ENCODE measurements around the gene ACVR1. TPM values are rescaled to one million over a fixed set of nuclear protein-coding genes. Genes with fewer than 3 reads are reported as not detected.
A peak's percentile ranks its signal among the peaks of the same experiment; 100 is the strongest.

ACVR1 gene
- total RNA-seq, 4 donors from 2014 or later, result 17.9 to 41.4 (median 29.9) TPM

DNA sequence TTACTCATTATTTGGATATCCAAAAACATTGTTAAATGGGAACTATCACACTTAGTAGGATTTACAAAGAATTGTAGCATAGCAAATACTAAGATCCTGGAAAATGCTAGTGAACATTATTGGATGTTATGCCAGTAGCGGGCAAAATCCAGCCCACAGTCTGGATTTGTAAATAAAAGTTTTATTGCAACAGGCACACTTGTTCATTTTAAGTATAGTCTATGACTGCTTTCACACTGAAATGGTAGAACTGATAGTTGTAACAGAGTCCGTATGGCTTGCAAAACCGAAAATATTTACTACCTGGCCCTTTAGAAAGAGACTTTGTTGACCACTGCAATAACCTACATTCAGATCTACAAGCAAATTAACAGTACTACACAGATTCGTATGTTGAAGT, 53.6 kb downstream of the ACVR1 start:
- Histone ChIP-seq H3K4me3 (no peak overlapping the region), H3K9me3 (no peaks in the 10 kb centered on the region), H3K36me3 (peaks cover 0 to 11% of the 10 kb centered on the region in 2 donors), H3K27me3 (no peaks in the 10 kb centered on the region), H3K4me1 (peaks cover 0 to 17% (median 9%) of the 10 kb centered on the region in 3 donors), H3K27ac (no peak overlapping the region)
- WGBS, 2 donors (ENCODE audit: low coverage in 1 of 2), result 95 to 98% methylated on average over 4 of the region's 4 CpGs
- TF ChIP-seq POLR2A (IDR thresholded peaks at IDR 0.05) (no peak), EP300 (IDR thresholded peaks at IDR 0.05) (no peak), POLR2AphosphoS5 (IDR thresholded peaks at IDR 0.05) (no peak), CTCF (IDR thresholded peaks at IDR 0.05) (no peak)
- no peak for ATAC-seq

- Histone ChIP-seq H3K27me3 (no peaks in the 10 kb centered on the region), H3K27ac (no peak overlapping the region), H3K4me1 (peaks cover 0 to 17% (median 9%) of the 10 kb centered on the region in 3 donors), H3K36me3 (peaks cover 0 to 20% of the 10 kb centered on the region in 2 donors), H3K9me3 (no peaks in the 10 kb centered on the region), H3K4me3 (no peak overlapping the region)
- 23 to 40% methylated on average over 1 of the region's 1 CpG for WGBS, 2 donors (ENCODE audit: low coverage in 1 of 2)
- ATAC-seq, result no peak
- TF ChIP-seq POLR2A (IDR thresholded peaks at IDR 0.05) (no peak), EP300 (IDR thresholded peaks at IDR 0.05) (no peak), CTCF (IDR thresholded peaks at IDR 0.05) (no peak)
Observed at GRCh38 chr2:157821519-157822131, 54.5 kb downstream of the ACVR1 start.

DNA sequence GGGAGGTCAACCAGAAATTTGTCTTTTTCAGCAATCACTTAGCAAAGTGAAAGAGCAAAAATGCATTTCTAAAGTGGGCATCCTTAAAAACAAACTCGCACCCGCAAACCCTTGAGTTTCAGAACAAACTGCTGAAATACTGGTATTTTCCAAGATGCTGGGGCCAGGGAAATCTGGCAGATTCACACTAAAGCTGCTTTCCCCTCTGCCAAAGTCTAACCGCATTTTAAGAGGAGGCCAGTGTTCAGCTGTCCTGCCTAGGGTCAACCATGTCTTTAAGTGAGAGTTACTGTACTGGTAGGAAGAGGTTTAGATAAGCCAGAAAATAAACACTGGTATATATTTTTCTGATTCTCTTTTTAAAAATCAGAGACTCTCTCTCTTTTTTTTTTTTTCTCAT, 55.9 kb downstream of the ACVR1 start:
- TF ChIP-seq POLR2AphosphoS5 (IDR thresholded peaks at IDR 0.05) (no peak), POLR2A (IDR thresholded peaks at IDR 0.05) (no peak), EP300 (IDR thresholded peaks at IDR 0.05) (no peak), CTCF (IDR thresholded peaks at IDR 0.05) (no peak)
- no peak for ATAC-seq
- H3K4me1 ChIP-seq, result peaks cover 0 to 17% (median 9%) of the 10 kb centered on the region in 3 donors
- H3K36me3 ChIP-seq, result peaks cover 0 to 29% of the 10 kb centered on the region in 2 donors
- no peaks in the 10 kb centered on the region for H3K9me3 ChIP-seq
- H3K4me3 ChIP-seq, result no peak overlapping the region
- peak overlapping the region in 1 of 4 donors; percentile 0 for H3K27ac ChIP-seq
- 62 to 77% methylated on average over 3 of the region's 3 CpGs for WGBS, 2 donors (ENCODE audit: low coverage in 1 of 2)
- no peaks in the 10 kb centered on the region for H3K27me3 ChIP-seq

DNA sequence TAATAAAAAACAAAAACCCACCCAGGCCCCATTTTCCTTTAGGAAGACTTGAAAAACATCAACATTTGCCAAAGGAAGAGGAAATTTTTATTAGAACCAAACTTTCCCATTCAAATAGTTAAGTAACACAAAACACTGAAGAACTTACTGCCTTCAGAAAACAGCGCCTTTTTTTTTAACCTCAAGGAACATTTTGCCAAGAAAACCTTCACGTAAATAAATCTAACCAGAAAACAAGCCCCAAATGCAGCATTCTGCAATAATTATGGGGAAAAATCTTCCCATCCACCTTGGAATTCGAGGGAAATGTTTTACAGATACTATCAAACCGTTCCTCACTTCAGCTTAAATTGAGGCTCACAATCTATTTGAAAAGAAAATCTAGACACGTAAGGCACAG, 56.4 kb downstream of the ACVR1 start:
- H3K27me3 ChIP-seq, result no peaks in the 10 kb centered on the region
- peak overlapping the region in 1 of 4 donors; percentile 0 for H3K27ac ChIP-seq
- H3K4me3 ChIP-seq, result no peak overlapping the region
- no peaks in the 10 kb centered on the region for H3K9me3 ChIP-seq
- WGBS, 2 donors (ENCODE audit: low coverage in 1 of 2), result 73 to 78% methylated on average over 5 of the region's 5 CpGs
- H3K36me3 ChIP-seq, result peaks cover 0 to 32% of the 10 kb centered on the region in 2 donors
- ATAC-seq, result no peak
- TF ChIP-seq EP300 (IDR thresholded peaks at IDR 0.05) (no peak), POLR2A (IDR thresholded peaks at IDR 0.05) (no peak), CTCF (IDR thresholded peaks at IDR 0.05) (no peak), POLR2AphosphoS5 (IDR thresholded peaks at IDR 0.05) (no peak)
- peaks cover 0 to 17% (median 9%) of the 10 kb centered on the region in 3 donors for H3K4me1 ChIP-seq

DNA sequence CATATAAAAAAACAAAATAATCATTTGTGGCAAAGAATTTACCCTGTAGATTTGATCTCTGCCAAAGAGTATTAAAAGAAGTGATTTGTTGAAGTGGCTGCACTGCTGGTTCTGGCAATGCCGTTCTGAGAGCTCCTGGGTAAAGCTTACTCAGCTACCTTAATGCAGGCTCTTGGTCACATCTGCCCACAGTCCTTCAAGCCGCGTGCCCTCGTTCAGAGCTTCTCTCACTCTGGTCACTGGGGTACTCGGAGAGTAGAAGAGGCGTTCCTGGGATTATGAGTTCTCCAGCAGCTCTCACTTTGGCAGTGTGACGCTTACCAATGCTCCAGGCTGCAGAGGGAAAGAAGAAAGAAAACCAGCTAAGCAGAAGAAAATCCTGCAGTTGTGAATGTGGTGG, 57.9 kb downstream of the ACVR1 start:
- Histone ChIP-seq H3K36me3 (peaks cover 0 to 36% of the 10 kb centered on the region in 2 donors), H3K4me3 (no peak overlapping the region), H3K27me3 (no peaks in the 10 kb centered on the region), H3K27ac (no peak overlapping the region), H3K9me3 (no peaks in the 10 kb centered on the region), H3K4me1 (peaks cover 0 to 17% (median 9%) of the 10 kb centered on the region in 3 donors)
- ATAC-seq, result no peak
- TF ChIP-seq EP300 (IDR thresholded peaks at IDR 0.05) (no peak), POLR2AphosphoS5 (IDR thresholded peaks at IDR 0.05) (no peak), CTCF (IDR thresholded peaks at IDR 0.05) (no peak), POLR2A (IDR thresholded peaks at IDR 0.05) (no peak)
- WGBS, 2 donors (ENCODE audit: low coverage in 1 of 2), result 97% methylated on average over 5 of the region's 7 CpGs; no CpG with 5 or more reads in 1 of the 2 donors
